ENCODE measurements around the gene CD70. TPM values are rescaled to one million over a fixed set of nuclear protein-coding genes. Genes with fewer than 3 reads are reported as not detected.
"Not testable (repeated sequence)": the region's sequence is repeated elsewhere in the genome, so short reads cannot be mapped to it uniquely, and the experiment has no call there.

Gene CD70
- total RNA-seq, 2 experiments from 2014 or later: 24.6 to 26.2 TPM

DNA sequence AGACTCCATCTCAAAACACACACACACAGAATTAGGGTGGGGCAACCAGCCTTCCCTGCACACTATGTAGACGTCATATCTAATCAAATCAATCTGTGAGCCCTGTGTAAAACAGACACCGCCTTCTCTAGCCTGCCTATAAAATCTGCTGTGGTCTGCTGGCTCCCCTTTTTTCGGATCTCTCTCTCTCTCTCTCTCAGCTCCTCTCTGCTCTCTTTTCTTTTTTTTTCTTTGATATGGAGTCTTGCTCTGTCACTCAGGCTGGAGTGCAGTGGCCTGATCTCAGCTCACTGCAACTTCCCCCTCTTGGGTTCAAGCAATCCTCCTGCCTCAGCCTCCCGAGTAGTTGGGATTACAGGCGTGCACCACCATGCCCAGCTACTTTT lies 11.8 kb upstream of the CD70 start:
- no peak overlapping the region for H3K27ac Mint-ChIP-seq
- H3K27me3 Mint-ChIP-seq: no peaks in the 10 kb centered on the region
- ChIA-PET POLR2A (interaction anchor here (1.2 to 1.3 kb wide), 2 partner anchors 9 to 14 kb away, joined by 3 to 4 read pairs; no protein-coding TSS in a partner anchor), CTCF (no interaction called here)
- intact Hi-C loops (cut with micrococcal nuclease): no loop called here
- H3K36me3 Mint-ChIP-seq (ENCODE audit: low read depth): no peaks in the 10 kb centered on the region
- H3K4me1 Mint-ChIP-seq (ENCODE audit: low read depth): peaks cover 49% of the 10 kb centered on the region
- no peak overlapping the region for H3K4me3 Mint-ChIP-seq
- no peaks in the 10 kb centered on the region for H3K9me3 Mint-ChIP-seq
- TF ChIP-seq, protein P1, sequence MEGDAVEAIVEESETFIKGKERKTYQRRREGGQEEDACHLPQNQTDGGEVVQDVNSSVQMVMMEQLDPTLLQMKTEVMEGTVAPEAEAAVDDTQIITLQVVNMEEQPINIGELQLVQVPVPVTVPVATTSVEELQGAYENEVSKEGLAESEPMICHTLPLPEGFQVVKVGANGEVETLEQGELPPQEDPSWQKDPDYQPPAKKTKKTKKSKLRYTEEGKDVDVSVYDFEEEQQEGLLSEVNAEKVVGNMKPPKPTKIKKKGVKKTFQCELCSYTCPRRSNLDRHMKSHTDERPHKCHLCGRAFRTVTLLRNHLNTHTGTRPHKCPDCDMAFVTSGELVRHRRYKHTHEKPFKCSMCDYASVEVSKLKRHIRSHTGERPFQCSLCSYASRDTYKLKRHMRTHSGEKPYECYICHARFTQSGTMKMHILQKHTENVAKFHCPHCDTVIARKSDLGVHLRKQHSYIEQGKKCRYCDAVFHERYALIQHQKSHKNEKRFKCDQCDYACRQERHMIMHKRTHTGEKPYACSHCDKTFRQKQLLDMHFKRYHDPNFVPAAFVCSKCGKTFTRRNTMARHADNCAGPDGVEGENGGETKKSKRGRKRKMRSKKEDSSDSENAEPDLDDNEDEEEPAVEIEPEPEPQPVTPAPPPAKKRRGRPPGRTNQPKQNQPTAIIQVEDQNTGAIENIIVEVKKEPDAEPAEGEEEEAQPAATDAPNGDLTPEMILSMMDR (IDR thresholded peaks at IDR 0.05): no peak
- ATAC-seq (no peak), DNase-seq (no peak)

GRCh38 chr19:6601537-6602052 lies 10.6 kb upstream of the CD70 start:
- H3K27me3 Mint-ChIP-seq; H3K36me3 Mint-ChIP-seq (ENCODE audit: low read depth); CTCF ChIA-PET; intact Hi-C loops (cut with micrococcal nuclease); H3K9me3 Mint-ChIP-seq: not testable (repeated sequence)
- Mint-ChIP-seq H3K4me1 (ENCODE audit: low read depth) (peaks cover 50% of the 10 kb centered on the region), H3K4me3 (peak overlapping the region; percentile 65), H3K27ac (peak overlapping the region; percentile 87)
- POLR2A ChIA-PET: interaction anchor here (0.6 to 1.2 kb wide), 2 partner anchors 12 to 15 kb away, joined by 3 read pairs; no protein-coding TSS in a partner anchor
- DNase-seq (peak; percentile 58), ATAC-seq (peak; percentile 71)

- H3K9me3 Mint-ChIP-seq; intact Hi-C loops (cut with micrococcal nuclease); H3K27me3 Mint-ChIP-seq; H3K36me3 Mint-ChIP-seq (ENCODE audit: low read depth); ATAC-seq; DNase-seq; POLR2A ChIA-PET: not testable (repeated sequence)
- CTCF ChIA-PET: interaction anchor here (0.9 kb wide), 1 partner anchor 29 kb away, joined by 3 read pairs; no protein-coding TSS in a partner anchor
- H3K4me3 Mint-ChIP-seq: peak overlapping the region; percentile 65
- H3K4me1 Mint-ChIP-seq (ENCODE audit: low read depth): peaks cover 50% of the 10 kb centered on the region
- peak overlapping the region; percentile 87 for H3K27ac Mint-ChIP-seq
These were observed 10.1 kb upstream of the CD70 start for GRCh38 chr19:6600951-6601536.

- intact Hi-C loops (cut with micrococcal nuclease): loop anchor here (10.0 kb wide), 1 partner anchor 75 kb away; no protein-coding TSS in a partner anchor
- H3K36me3 Mint-ChIP-seq (ENCODE audit: low read depth): no peaks in the 10 kb centered on the region
- H3K27ac Mint-ChIP-seq: no peak overlapping the region
- TF ChIP-seq, protein P1 (IDR thresholded peaks at IDR 0.05): no peak
- H3K9me3 Mint-ChIP-seq: no peaks in the 10 kb centered on the region
- ChIA-PET POLR2A (no interaction called here), CTCF (interaction anchor here (0.7 to 0.9 kb wide), 2 partner anchors 28 to 82 kb away, joined by 3 read pairs; no protein-coding TSS in a partner anchor)
- H3K4me1 Mint-ChIP-seq (ENCODE audit: low read depth): peaks cover 55% of the 10 kb centered on the region
- no peak overlapping the region for H3K4me3 Mint-ChIP-seq
- ATAC-seq (no peak), DNase-seq (peak; percentile 38)
- peaks cover 1% of the 10 kb centered on the region for H3K27me3 Mint-ChIP-seq
These were observed 9.0 kb upstream of the CD70 start for GRCh38 chr19:6599866-6600454.

GRCh38 chr19:6598254-6598892 lies 7.4 kb upstream of the CD70 start:
- H3K9me3 Mint-ChIP-seq: not testable (repeated sequence)
- intact Hi-C loops (cut with micrococcal nuclease): loop anchor here (10.0 kb wide), 1 partner anchor 74 kb away; no protein-coding TSS in a partner anchor

GRCh38 chr19:6597471-6598253 lies 6.7 kb upstream of the CD70 start:
- H3K4me3 Mint-ChIP-seq; ATAC-seq; H3K36me3 Mint-ChIP-seq (ENCODE audit: low read depth); H3K9me3 Mint-ChIP-seq; H3K27me3 Mint-ChIP-seq; DNase-seq; CTCF ChIA-PET: not testable (repeated sequence)
- intact Hi-C loops (cut with micrococcal nuclease): loop anchor here (10.0 kb wide), 1 partner anchor 73 kb away; no protein-coding TSS in a partner anchor
- POLR2A ChIA-PET: interaction anchor here (0.6 kb wide), 1 partner anchor 16 kb away, joined by 3 read pairs; no protein-coding TSS in a partner anchor
- peak overlapping the region; percentile 78 for H3K27ac Mint-ChIP-seq
- H3K4me1 Mint-ChIP-seq (ENCODE audit: low read depth): peaks cover 55% of the 10 kb centered on the region

More at GRCh38 chr19:6598254-6598892, 7.4 kb upstream of the CD70 start:
- POLR2A ChIA-PET; CTCF ChIA-PET; H3K27me3 Mint-ChIP-seq; H3K36me3 Mint-ChIP-seq (ENCODE audit: low read depth); ATAC-seq: not testable (repeated sequence)
- H3K27ac Mint-ChIP-seq: peak overlapping the region; percentile 78
- peaks cover 54% of the 10 kb centered on the region for H3K4me1 Mint-ChIP-seq (ENCODE audit: low read depth)
- H3K4me3 Mint-ChIP-seq: peak overlapping the region; percentile 15
- peak; percentile 21 for DNase-seq

Data from activated CD8-positive, alpha-beta T cell treated with anti-CD3 and anti-CD28 coated beads for 36 hours (primary cell).